ENCODE results near the gene OR8D2. TPM values are rescaled to one million over a fixed set of nuclear protein-coding genes. Genes with fewer than 3 reads are reported as not detected.

The OR8D2 gene
- polyA plus RNA-seq, 1 donor (not counting 4 experiments of a cell fraction or from before 2014, with no cell fraction given) = not detected

GRCh38 chr11:124313131-124313530, 6.9 kb downstream of the OR8D2 start:
- FAIRE-seq (no peak), DNase-seq (ENCODE audit: low read depth, low spot score) (no peak)
- no peak overlapping the region for H3K4me3 ChIP-seq (ENCODE audit: control insufficient read depth in 2 of 3, extremely low read depth in 1 of 3, insufficient read depth in 2 of 3, low read depth in 1 of 3, low read length in 3 of 3)
- H2AFZ ChIP-seq (ENCODE audit: control insufficient read depth, low read length) = no peak overlapping the region
- H3K4me2 ChIP-seq (ENCODE audit: control insufficient read depth, extremely low read depth, insufficient read depth, low read depth, low read length) = no peak overlapping the region
- no peaks in the 10 kb centered on the region for H4K20me1 ChIP-seq (ENCODE audit: control insufficient read depth, extremely low read depth, insufficient read depth, low read length)
- no peaks in the 10 kb centered on the region for H3K27me3 ChIP-seq (ENCODE audit: control insufficient read depth, extremely low read depth, insufficient read depth, low read length)
- no peaks in the 10 kb centered on the region for H3K9me3 ChIP-seq (ENCODE audit: control insufficient read depth, low read depth, low read length)
- no peaks in the 10 kb centered on the region for H3K79me2 ChIP-seq (ENCODE audit: control insufficient read depth, insufficient read depth, low read length)
- no peaks in the 10 kb centered on the region for H3K36me3 ChIP-seq (ENCODE audit: control insufficient read depth in 2 of 2, extremely low read depth in 1 of 2, insufficient read depth in 2 of 2, low read length in 2 of 2)
- no peak overlapping the region for H3K27ac ChIP-seq (ENCODE audit: control insufficient read depth, insufficient read depth, low read length)
- TF ChIP-seq EZH2 (IDR thresholded peaks at IDR 0.05; ENCODE audit: low read length) = no peak
- TF ChIP-seq, protein P1, sequence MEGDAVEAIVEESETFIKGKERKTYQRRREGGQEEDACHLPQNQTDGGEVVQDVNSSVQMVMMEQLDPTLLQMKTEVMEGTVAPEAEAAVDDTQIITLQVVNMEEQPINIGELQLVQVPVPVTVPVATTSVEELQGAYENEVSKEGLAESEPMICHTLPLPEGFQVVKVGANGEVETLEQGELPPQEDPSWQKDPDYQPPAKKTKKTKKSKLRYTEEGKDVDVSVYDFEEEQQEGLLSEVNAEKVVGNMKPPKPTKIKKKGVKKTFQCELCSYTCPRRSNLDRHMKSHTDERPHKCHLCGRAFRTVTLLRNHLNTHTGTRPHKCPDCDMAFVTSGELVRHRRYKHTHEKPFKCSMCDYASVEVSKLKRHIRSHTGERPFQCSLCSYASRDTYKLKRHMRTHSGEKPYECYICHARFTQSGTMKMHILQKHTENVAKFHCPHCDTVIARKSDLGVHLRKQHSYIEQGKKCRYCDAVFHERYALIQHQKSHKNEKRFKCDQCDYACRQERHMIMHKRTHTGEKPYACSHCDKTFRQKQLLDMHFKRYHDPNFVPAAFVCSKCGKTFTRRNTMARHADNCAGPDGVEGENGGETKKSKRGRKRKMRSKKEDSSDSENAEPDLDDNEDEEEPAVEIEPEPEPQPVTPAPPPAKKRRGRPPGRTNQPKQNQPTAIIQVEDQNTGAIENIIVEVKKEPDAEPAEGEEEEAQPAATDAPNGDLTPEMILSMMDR (optimal IDR thresholded peaks at IDR 0.05 in 1 of 3, IDR thresholded peaks at IDR 0.05 in 1 of 3, conservative IDR thresholded peaks at IDR 0.05 in 1 of 3; ENCODE audit: extremely low read depth in 1 of 3, insufficient read depth in 2 of 3, low read length in 3 of 3) = no peak
- no peaks in the 10 kb centered on the region for H3K9me1 ChIP-seq (ENCODE audit: control insufficient read depth, extremely low read depth, insufficient read depth, low read length)
- no peak overlapping the region for H3K9ac ChIP-seq (ENCODE audit: control insufficient read depth, extremely low read depth, insufficient read depth, low read length)
- dilution Hi-C loops (cut with MboI; ENCODE audit: extremely low pct_ligation_motif_present, low sequenced_read_pairs) = no loop called here
- H3K4me1 ChIP-seq (ENCODE audit: control insufficient read depth, extremely low read depth, insufficient read depth, low read length) = no peaks in the 10 kb centered on the region

- FAIRE-seq (no peak), DNase-seq (ENCODE audit: low read depth, low spot score) (no peak)
- H3K9me3 ChIP-seq (ENCODE audit: control insufficient read depth, low read depth, low read length) = no peaks in the 10 kb centered on the region
- no peak overlapping the region for H3K4me2 ChIP-seq (ENCODE audit: control insufficient read depth, extremely low read depth, insufficient read depth, low read depth, low read length)
- H3K79me2 ChIP-seq (ENCODE audit: control insufficient read depth, insufficient read depth, low read length) = no peaks in the 10 kb centered on the region
- no peak overlapping the region for H2AFZ ChIP-seq (ENCODE audit: control insufficient read depth, low read length)
- no peaks in the 10 kb centered on the region for H3K36me3 ChIP-seq (ENCODE audit: control insufficient read depth in 2 of 2, extremely low read depth in 1 of 2, insufficient read depth in 2 of 2, low read length in 2 of 2)
- H4K20me1 ChIP-seq (ENCODE audit: control insufficient read depth, extremely low read depth, insufficient read depth, low read length) = no peaks in the 10 kb centered on the region
- no peaks in the 10 kb centered on the region for H3K27me3 ChIP-seq (ENCODE audit: control insufficient read depth, extremely low read depth, insufficient read depth, low read length)
- H3K4me1 ChIP-seq (ENCODE audit: control insufficient read depth, extremely low read depth, insufficient read depth, low read length) = no peaks in the 10 kb centered on the region
- dilution Hi-C loops (cut with MboI; ENCODE audit: extremely low pct_ligation_motif_present, low sequenced_read_pairs) = no loop called here
- no peak overlapping the region for H3K4me3 ChIP-seq (ENCODE audit: control insufficient read depth in 2 of 3, extremely low read depth in 1 of 3, insufficient read depth in 2 of 3, low read depth in 1 of 3, low read length in 3 of 3)
- H3K27ac ChIP-seq (ENCODE audit: control insufficient read depth, insufficient read depth, low read length) = no peak overlapping the region
- no peak for TF ChIP-seq EZH2 (IDR thresholded peaks at IDR 0.05; ENCODE audit: low read length)
- TF ChIP-seq, protein P1 (optimal IDR thresholded peaks at IDR 0.05 in 1 of 3, IDR thresholded peaks at IDR 0.05 in 1 of 3, conservative IDR thresholded peaks at IDR 0.05 in 1 of 3; ENCODE audit: extremely low read depth in 1 of 3, insufficient read depth in 2 of 3, low read length in 3 of 3) = no peak
- H3K9ac ChIP-seq (ENCODE audit: control insufficient read depth, extremely low read depth, insufficient read depth, low read length) = no peak overlapping the region
- H3K9me1 ChIP-seq (ENCODE audit: control insufficient read depth, extremely low read depth, insufficient read depth, low read length) = no peaks in the 10 kb centered on the region
These were observed 8.3 kb downstream of the OR8D2 start for GRCh38 chr11:124311670-124312069.

Measured in keratinocyte (primary cell).